ENCODE results near the gene GLB1L. TPM values are rescaled to one million over a fixed set of nuclear protein-coding genes. Genes with fewer than 3 reads are reported as not detected.
A peak's percentile ranks its signal among the peaks of the same experiment; 100 is the strongest.
"Not testable (repeated sequence)": the region's sequence is repeated elsewhere in the genome, so short reads cannot be mapped to it uniquely, and the experiment has no call there.

Gene GLB1L
- total and polyA plus RNA-seq, 7 donors, result 2.1 to 26.0 (median 6.9) TPM

DNA sequence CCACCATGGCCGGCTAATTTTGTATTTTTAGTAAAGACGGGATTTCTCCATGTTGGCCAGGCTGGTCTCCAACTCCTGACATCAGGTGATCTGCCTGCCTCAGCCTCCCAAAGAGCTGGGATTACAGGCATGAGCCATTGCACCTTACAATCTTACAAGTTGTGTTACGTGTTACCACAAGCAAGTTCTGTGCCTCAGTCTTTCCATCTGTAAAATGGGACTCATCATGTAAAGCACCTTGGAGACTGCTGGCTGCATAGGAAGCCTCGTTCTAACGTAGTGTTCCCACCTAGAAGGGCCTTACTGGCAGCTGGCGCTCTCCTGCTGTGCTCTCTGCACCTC lies 43.9 kb upstream of the GLB1L start:
- TF ChIP-seq EP300 (IDR thresholded peaks at IDR 0.05), result no peak
- no peak for TF ChIP-seq POLR2AphosphoS5 (IDR thresholded peaks at IDR 0.05)
- TF ChIP-seq, protein P1, sequence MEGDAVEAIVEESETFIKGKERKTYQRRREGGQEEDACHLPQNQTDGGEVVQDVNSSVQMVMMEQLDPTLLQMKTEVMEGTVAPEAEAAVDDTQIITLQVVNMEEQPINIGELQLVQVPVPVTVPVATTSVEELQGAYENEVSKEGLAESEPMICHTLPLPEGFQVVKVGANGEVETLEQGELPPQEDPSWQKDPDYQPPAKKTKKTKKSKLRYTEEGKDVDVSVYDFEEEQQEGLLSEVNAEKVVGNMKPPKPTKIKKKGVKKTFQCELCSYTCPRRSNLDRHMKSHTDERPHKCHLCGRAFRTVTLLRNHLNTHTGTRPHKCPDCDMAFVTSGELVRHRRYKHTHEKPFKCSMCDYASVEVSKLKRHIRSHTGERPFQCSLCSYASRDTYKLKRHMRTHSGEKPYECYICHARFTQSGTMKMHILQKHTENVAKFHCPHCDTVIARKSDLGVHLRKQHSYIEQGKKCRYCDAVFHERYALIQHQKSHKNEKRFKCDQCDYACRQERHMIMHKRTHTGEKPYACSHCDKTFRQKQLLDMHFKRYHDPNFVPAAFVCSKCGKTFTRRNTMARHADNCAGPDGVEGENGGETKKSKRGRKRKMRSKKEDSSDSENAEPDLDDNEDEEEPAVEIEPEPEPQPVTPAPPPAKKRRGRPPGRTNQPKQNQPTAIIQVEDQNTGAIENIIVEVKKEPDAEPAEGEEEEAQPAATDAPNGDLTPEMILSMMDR (IDR thresholded peaks at IDR 0.05), result no peak
- TF ChIP-seq POLR2A (IDR thresholded peaks at IDR 0.05), result no peak
- no peak overlapping the region for H3K4me3 ChIP-seq
- intact Hi-C loops (cut with DNase I), result no loop called here
- H3K36me3 ChIP-seq, result peaks cover 13 to 19% (median 18%) of the 10 kb centered on the region in 4 donors
- peak; percentile 4 for DNase-seq
- H3K4me1 ChIP-seq, result peaks cover 0 to 19% (median 16%) of the 10 kb centered on the region in 4 donors
- H3K9me3 ChIP-seq, result no peaks in the 10 kb centered on the region
- 79% methylated on average over 6 of the region's 6 CpGs for WGBS, 2 donors
- H3K27ac ChIP-seq, result peak overlapping the region; percentile 73 to 82 (median 74)
- no peaks in the 10 kb centered on the region for H3K27me3 ChIP-seq

DNA sequence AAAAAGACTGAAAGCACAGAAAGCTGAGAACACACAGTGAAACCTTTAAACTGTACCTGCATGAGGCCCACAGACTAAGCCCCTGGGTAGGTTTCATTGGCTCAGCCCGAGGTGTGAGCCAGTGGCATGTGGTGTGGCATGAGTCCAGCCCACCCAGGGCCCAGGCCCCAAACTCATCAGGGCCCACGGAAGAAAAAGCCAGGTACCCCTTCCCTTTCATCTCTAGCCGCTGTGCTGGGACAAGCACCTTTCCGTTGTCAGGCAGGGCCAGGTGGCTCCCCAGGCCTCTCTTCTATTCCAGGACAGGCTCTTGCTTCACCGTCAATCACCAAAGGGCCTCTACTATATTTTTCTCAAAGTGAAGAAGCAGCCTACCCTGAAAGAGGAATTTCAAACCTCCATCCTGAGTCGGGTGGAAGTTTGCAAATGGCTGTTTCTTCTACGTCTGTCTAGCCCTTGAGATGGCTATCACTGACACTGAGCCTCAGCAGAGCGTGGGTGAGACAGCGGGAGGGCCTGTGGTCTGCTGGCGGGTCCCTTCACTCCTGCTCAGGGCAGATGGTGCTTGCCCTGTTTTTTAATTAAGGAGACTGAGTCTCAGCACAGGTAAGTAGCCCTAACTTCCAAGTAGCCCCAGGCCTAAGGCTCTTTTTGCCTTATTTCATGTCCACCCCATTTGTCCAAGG lies 42.5 kb upstream of the GLB1L start:
- Histone ChIP-seq H3K4me3 (no peak overlapping the region), H3K27me3 (no peaks in the 10 kb centered on the region), H3K9me3 (no peaks in the 10 kb centered on the region), H3K4me1 (peaks cover 0 to 15% (median 12%) of the 10 kb centered on the region in 4 donors), H3K27ac (peak overlapping the region in 1 of 4 donors; percentile 82), H3K36me3 (peaks cover 24 to 33% (median 29%) of the 10 kb centered on the region in 4 donors)
- intact Hi-C loops (cut with DNase I), result no loop called here
- TF ChIP-seq POLR2AphosphoS5 (IDR thresholded peaks at IDR 0.05) (no peak), POLR2A (IDR thresholded peaks at IDR 0.05) (no peak), EP300 (IDR thresholded peaks at IDR 0.05) (no peak)
- TF ChIP-seq, protein P1 (IDR thresholded peaks at IDR 0.05), result no peak
- WGBS, 2 donors, result 89 to 90% methylated on average over 10 of the region's 10 CpGs
- peak; percentile 51 for DNase-seq

DNA sequence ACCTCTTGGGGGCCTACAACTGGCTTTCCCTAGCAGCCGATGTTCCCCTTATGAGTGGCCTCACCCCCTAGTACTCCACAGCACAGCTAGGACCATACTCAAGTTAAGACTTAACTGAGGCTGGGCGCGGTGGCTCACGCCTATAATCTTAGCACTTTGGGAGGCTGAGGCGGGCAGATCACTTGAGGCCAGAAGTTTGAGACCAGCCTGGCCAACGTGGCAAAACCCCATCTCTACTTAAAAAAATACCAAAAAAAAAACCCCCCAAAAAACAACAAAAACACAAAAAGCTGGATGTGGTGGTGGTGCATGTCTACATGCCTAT lies 41.8 kb upstream of the GLB1L start:
- intact Hi-C loops (cut with DNase I); H3K4me3 ChIP-seq; H3K27me3 ChIP-seq; H3K9me3 ChIP-seq; DNase-seq: not testable (repeated sequence)
- peak overlapping the region in 3 of 4 donors; percentile 19 to 40 (median 32) for H3K27ac ChIP-seq
- peaks cover 25 to 39% (median 33%) of the 10 kb centered on the region in 4 donors for H3K36me3 ChIP-seq
- WGBS, 2 donors, result 86 to 90% methylated on average over 6 of the region's 6 CpGs
- H3K4me1 ChIP-seq, result peaks cover 0 to 15% (median 12%) of the 10 kb centered on the region in 4 donors

DNA sequence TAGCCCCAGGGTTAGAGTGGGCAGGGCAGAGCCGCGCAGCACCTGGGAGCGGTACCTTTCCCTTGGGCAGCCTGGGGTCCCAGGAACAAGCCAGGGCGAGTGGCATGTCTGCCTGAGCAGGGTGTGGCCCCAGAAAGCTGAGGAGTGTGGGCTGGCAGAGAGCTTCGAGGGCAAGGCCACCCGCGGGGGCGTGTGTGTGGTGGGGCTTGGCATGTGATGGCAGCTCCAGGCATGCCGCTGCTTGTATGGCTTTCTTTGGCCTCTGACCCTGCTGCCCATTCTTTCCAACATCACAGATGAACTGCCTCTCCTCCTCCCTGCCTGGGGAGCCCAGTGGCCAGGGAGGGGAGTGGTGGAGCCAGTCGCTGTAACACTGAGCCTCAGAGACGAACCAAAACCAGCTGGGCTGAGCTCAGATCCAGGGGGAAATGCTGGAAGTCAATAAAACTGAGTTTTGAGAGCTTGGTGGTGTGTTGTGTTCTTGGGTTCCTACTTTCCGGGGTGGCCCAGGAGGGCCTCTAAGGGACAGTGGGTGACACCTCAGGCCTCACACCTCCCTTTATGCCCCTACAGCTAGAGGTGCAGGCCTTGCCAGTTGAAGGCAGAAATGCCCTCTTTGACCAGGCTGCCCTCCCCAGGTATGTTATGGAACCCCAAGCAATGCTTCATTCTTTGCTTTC lies 41.3 kb upstream of the GLB1L start:
- H3K4me1 ChIP-seq, result peaks cover 0 to 20% (median 14%) of the 10 kb centered on the region in 4 donors
- peaks cover 28 to 44% (median 38%) of the 10 kb centered on the region in 4 donors for H3K36me3 ChIP-seq

DNA sequence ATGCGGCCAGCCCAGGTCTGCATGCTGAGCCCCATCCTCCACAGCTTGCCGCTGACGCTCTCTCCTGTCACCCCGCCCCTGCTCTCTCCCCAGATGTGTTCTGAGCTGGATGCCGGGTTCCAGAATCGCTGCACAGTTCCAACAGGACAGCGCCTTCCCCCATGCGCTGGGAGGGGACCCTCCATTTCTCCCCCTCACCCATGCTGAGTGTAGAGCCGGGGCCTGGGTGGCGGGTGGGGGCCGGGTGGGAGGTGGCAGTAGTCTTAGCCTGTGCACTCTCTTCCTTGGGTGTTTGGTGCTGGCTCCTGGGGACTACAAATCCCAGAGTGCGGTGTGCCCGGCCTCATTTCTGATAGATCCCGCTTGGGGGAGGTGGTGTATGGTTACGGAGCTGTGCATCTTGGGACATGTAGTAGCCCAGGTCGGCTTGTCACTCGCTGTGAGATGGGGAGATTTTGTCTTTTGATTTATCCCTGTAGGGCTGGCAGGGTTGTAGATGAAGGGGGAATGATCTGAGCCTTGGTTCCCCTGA lies 40.7 kb upstream of the GLB1L start:
- WGBS, 2 donors, result 87 to 92% methylated on average over 17 of the region's 17 CpGs
- TF ChIP-seq EP300 (IDR thresholded peaks at IDR 0.05) (no peak), POLR2A (IDR thresholded peaks at IDR 0.05) (no peak), POLR2AphosphoS5 (IDR thresholded peaks at IDR 0.05) (no peak)
- TF ChIP-seq, protein P1 (IDR thresholded peaks at IDR 0.05), result no peak
- peak; percentile 67 for DNase-seq
- H3K4me1 ChIP-seq, result peaks cover 0 to 26% (median 19%) of the 10 kb centered on the region in 4 donors
- H3K27ac ChIP-seq, result peak overlapping the region; percentile 14 to 33 (median 26)
- peaks cover 28 to 50% (median 42%) of the 10 kb centered on the region in 4 donors for H3K36me3 ChIP-seq
- intact Hi-C loops (cut with DNase I), result no loop called here
- H3K9me3 ChIP-seq, result no peaks in the 10 kb centered on the region
- no peaks in the 10 kb centered on the region for H3K27me3 ChIP-seq
- no peak overlapping the region for H3K4me3 ChIP-seq

More for the DNA sequence above, 41.3 kb upstream of the GLB1L start:
- DNase-seq, result peak; percentile 61
- TF ChIP-seq POLR2AphosphoS5 (IDR thresholded peaks at IDR 0.05), result no peak
- TF ChIP-seq, protein P1 (IDR thresholded peaks at IDR 0.05), result no peak
- no peak overlapping the region for H3K4me3 ChIP-seq
- H3K27ac ChIP-seq, result peak overlapping the region in 3 of 4 donors; percentile 19 to 40 (median 32)
- 84 to 87% methylated on average over 12 of the region's 12 CpGs for WGBS, 2 donors
- no peaks in the 10 kb centered on the region for H3K9me3 ChIP-seq
- intact Hi-C loops (cut with DNase I), result no loop called here
- no peaks in the 10 kb centered on the region for H3K27me3 ChIP-seq

Data from sigmoid colon (tissue), 7 donors.